OCI-LY7 (cell line): ENCODE results near the gene AATK. TPM values are rescaled to one million over a fixed set of nuclear protein-coding genes. Genes with fewer than 3 reads are reported as not detected.

Source experiments
- BruUV-seq: library from RNA; stranded (reverse); fragments of 400-500 nt; replicated peaks from 2 replicates; lab custom pipeline; 2021; lab: Mats Ljungman, UMichigan
- CTCF ChIA-PET: fragments of 300-600 bp; sonication (Branson Sonifier 250); formaldehyde crosslinking; loops from one replicate; lab custom pipeline; 2022; ENCODE audit warnings: antibody characterized with exemption; ENCODE audit not compliant: unreplicated experiment; lab: Charles Lee
- POLR2A ChIA-PET: fragments of 300-600 bp; sonication (Branson Sonifier 250); formaldehyde crosslinking; loops from one replicate; lab custom pipeline; 2022; ENCODE audit warnings: antibody characterized with exemption; lab: Charles Lee
- DNase-seq: peaks from one replicate; pipeline ENCODE4 v3.0.0-alpha.2; 2015; ENCODE audit warnings: low spot score
- H2AFZ ChIP-seq: fragments of 200-600 bp; sonication (generic), shearing (Covaris generic); 2 replicates; pipeline ENCODE4 v1.6.1; 2014; ENCODE audit warnings: mild to moderate bottlenecking, antibody characterized with exemption, low read length, moderate library complexity
- H3K27ac ChIP-seq: fragments of 200-600 bp; sonication (generic); 2 replicates; pipeline ENCODE4 v1.5.1; 2014; ENCODE audit warnings: mixed run types, low read depth, mild to moderate bottlenecking, moderate library complexity, low read length, inconsistent platforms; ENCODE audit not compliant: poor library complexity, severe bottlenecking
- H3K36me3 ChIP-seq: fragments of 200-600 bp; sonication (generic); 2 replicates; pipeline ENCODE4 v1.6.1; 2014; ENCODE audit warnings: mild to moderate bottlenecking, antibody characterized with exemption, low read length, moderate library complexity, mixed read lengths; ENCODE audit not compliant: insufficient read depth
- H3K4me1 ChIP-seq: fragments of 200-600 bp; sonication (generic); 2 replicates; pipeline ENCODE4 v1.5.1; 2014; ENCODE audit warnings: mild to moderate bottlenecking, low read length; ENCODE audit not compliant: insufficient read depth, poor library complexity, severe bottlenecking
- H3K4me2 ChIP-seq: fragments of 200-600 bp; sonication (generic); 2 replicates; pipeline ENCODE4 v1.6.1; 2014; ENCODE audit warnings: mild to moderate bottlenecking, low read length
- H3K4me3 ChIP-seq: fragments of 200-600 bp; sonication (generic); 2 replicates; pipeline ENCODE4 v1.5.1; 2014; ENCODE audit warnings: mild to moderate bottlenecking, low read depth, low read length; ENCODE audit not compliant: poor library complexity, severe bottlenecking
- H3K79me2 ChIP-seq: fragments of 200-600 bp; sonication (generic); 2 replicates; pipeline ENCODE4 v1.6.1; 2016; ENCODE audit warnings: low read depth, mild to moderate bottlenecking, low read length, moderate library complexity, mixed read lengths; ENCODE audit not compliant: insufficient read depth
- H3K9me2 ChIP-seq: fragments of 200-600 bp; sonication (generic); 2 replicates; pipeline ENCODE4 v1.6.1; 2016; ENCODE audit warnings: mild to moderate bottlenecking, low read length, mixed read lengths; ENCODE audit not compliant: insufficient read depth
- H3K9me3 ChIP-seq: fragments of 200-600 bp; sonication (generic); 2 replicates; pipeline ENCODE4 v1.6.1; 2014; ENCODE audit warnings: mild to moderate bottlenecking, mixed run types, low read length, mixed read lengths
- H4K20me1 ChIP-seq: fragments of 200-600 bp; sonication (generic); 2 replicates; pipeline ENCODE4 v1.6.1; 2014; ENCODE audit warnings: mild to moderate bottlenecking, antibody characterized with exemption, low read length, moderate library complexity, mixed read lengths; ENCODE audit not compliant: insufficient read depth
- CTCF ChIP-seq: fragments of 200-600 bp; sonication (generic); conservative IDR thresholded peaks from 2 replicates; pipeline ENCODE4 v1.5.1; 2014; ENCODE audit warnings: mild to moderate bottlenecking, antibody characterized with exemption, low read length, moderate library complexity, mixed read lengths
- EZH2phosphoT487 ChIP-seq: fragments of 200-600 bp; sonication (generic); IDR thresholded peaks from 2 replicates; pipeline ENCODE4 v1.6.1; 2018; ENCODE audit warnings: low read depth, borderline replicate concordance, mild to moderate bottlenecking, mixed run types, antibody characterized with exemption, low read length, moderate library complexity, mixed read lengths
- intact Hi-C: fragments of 100-400 bp; cut with micrococcal nuclease; formaldehyde crosslinking; loops from one replicate; pipeline ENCODE4 v1.10.0; 2022; ENCODE audit not compliant: unreplicated experiment
- total RNA-seq, 2 experiments: library from RNA; depleted of rRNA in 1 of 2; stranded (reverse); fragments of >200 nt in 1 of 2; shearing (Covaris generic) in 1 of 2; gene quantifications; 2 replicates each; pipeline ENCODE4 v1.2.3, GENCODE V29; 2014 to 2022

AATK gene
- total RNA-seq, 2 experiments from 2014 or later: 0.03 TPM; not detected in 1

GRCh38 chr17:81196505-81197408 lies 30.7 kb upstream of the AATK start:
- H3K79me2 ChIP-seq: no peaks in the 10 kb centered on the region
- intact Hi-C loops: no loop called here
- no peak overlapping the region for H2AFZ ChIP-seq
- ChIA-PET CTCF (interaction anchor here (1.0 kb wide), 1 partner anchor 10 kb away, joined by 3 read pairs; no protein-coding TSS in a partner anchor), POLR2A (no interaction called here)
- H3K27ac ChIP-seq: no peak overlapping the region
- H3K9me3 ChIP-seq: no peaks in the 10 kb centered on the region
- peaks cover 7% of the 10 kb centered on the region for H3K4me1 ChIP-seq
- BruUV-seq: no TSS peak
- H3K4me2 ChIP-seq: no peak overlapping the region
- H4K20me1 ChIP-seq: no peaks in the 10 kb centered on the region
- TF ChIP-seq CTCF (no peak), EZH2phosphoT487 (no peak)
- H3K36me3 ChIP-seq: peaks cover 16% of the 10 kb centered on the region; the same call in 1 of the 2 replicates
- H3K4me3 ChIP-seq: no peak overlapping the region
- no peaks in the 10 kb centered on the region for H3K9me2 ChIP-seq
- no peak for DNase-seq

- Histone ChIP-seq H3K79me2 (no peaks in the 10 kb centered on the region), H3K4me1 (peaks cover under 1% of the 10 kb centered on the region), H3K4me2 (no peak overlapping the region), H2AFZ (no peak overlapping the region), H3K9me3 (no peaks in the 10 kb centered on the region), H4K20me1 (no peaks in the 10 kb centered on the region), H3K36me3 (peaks cover 11% of the 10 kb centered on the region; the same call in 1 of the 2 replicates), H3K9me2 (no peaks in the 10 kb centered on the region), H3K27ac (no peak overlapping the region), H3K4me3 (no peak overlapping the region)
- intact Hi-C loops: no loop called here
- no peak for TF ChIP-seq EZH2phosphoT487
- TF ChIP-seq CTCF: no peak
- POLR2A ChIA-PET: no interaction called here
- CTCF ChIA-PET: interaction anchor here (1.0 kb wide), 1 partner anchor 11 kb away, joined by 3 read pairs; no protein-coding TSS in a partner anchor
- no TSS peak for BruUV-seq
- DNase-seq: no peak
Observed at GRCh38 chr17:81195941-81196495, 30.0 kb upstream of the AATK start.
